ENCODE results near the gene ST6GAL2.
A peak's percentile ranks its signal among the peaks of the same experiment; 100 is the strongest.

The ST6GAL2 gene

GRCh38 chr2:106812841-106813240 is 73.1 kb downstream of the ST6GAL2 start:
- Histone ChIP-seq H3K4me3 (ENCODE audit: low read length) (no peak overlapping the region), H3K9me3 (ENCODE audit: control insufficient read depth, low read length) (no peaks in the 10 kb centered on the region), H3K36me3 (ENCODE audit: control insufficient read depth, insufficient read depth, low read length, severe bottlenecking) (no peaks in the 10 kb centered on the region), H3K4me1 (ENCODE audit: control insufficient read depth, insufficient read depth, low read length) (no peaks in the 10 kb centered on the region), H3K27me3 (replicated peaks; ENCODE audit: control insufficient read depth, insufficient read depth, low read length) (no peaks in the 10 kb centered on the region), H3K9ac (ENCODE audit: low read length) (no peak overlapping the region)
- no peak for DNase-seq (ENCODE audit: low read depth)

- H3K9ac ChIP-seq (ENCODE audit: low read length): no peak overlapping the region
- no peaks in the 10 kb centered on the region for H3K9me3 ChIP-seq (ENCODE audit: control insufficient read depth, low read length)
- peak; percentile 89 for DNase-seq (ENCODE audit: low read depth)
Observed at GRCh38 chr2:106812383-106812782, 73.6 kb downstream of the ST6GAL2 start.

DNA sequence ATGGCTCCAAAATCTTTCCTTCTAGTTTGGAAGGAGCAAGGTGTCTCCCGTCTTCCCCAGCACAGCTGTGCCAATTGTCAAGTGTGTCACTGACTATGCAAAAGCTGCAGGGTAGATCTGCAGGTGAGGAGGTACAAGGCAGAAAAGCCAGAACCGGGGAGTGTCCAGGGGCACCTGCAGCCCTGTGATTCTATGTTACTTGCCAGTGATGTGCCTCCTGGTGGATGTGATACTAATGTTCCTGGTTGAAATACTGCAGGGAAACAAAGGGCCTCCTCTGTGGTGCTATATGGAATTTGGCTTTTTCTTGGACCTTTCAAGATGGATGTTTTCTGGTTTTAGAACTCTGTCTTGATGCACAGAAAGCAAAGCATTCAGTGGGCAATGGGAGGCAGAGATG is 80.3 kb downstream of the ST6GAL2 start:
- no peaks in the 10 kb centered on the region for H3K36me3 ChIP-seq (ENCODE audit: control insufficient read depth, insufficient read depth, low read length, severe bottlenecking)

More at GRCh38 chr2:106812383-106812782, 73.6 kb downstream of the ST6GAL2 start:
- Histone ChIP-seq H3K36me3 (ENCODE audit: control insufficient read depth, insufficient read depth, low read length, severe bottlenecking) (no peaks in the 10 kb centered on the region), H3K4me3 (ENCODE audit: low read length) (no peak overlapping the region), H3K4me1 (ENCODE audit: control insufficient read depth, insufficient read depth, low read length) (no peaks in the 10 kb centered on the region), H3K27me3 (replicated peaks; ENCODE audit: control insufficient read depth, insufficient read depth, low read length) (no peaks in the 10 kb centered on the region)

DNA sequence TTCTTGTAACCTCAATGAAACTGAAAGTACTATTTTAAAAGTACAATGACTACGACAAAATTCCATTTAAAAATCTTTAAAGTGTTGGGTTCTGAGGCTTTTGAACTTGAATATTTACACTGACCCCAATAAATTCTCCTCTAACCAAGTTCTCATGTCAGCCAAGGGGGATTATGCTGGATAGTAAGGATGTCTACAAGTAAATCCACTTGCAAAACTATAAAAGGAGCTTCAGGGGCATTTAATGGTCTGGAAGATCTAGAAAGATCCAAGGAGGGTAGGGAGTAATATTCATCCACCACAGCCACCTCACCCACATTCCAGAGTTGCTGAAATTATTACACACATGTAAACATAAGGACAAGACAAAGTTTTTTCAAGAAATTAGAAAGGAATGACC is 81.8 kb downstream of the ST6GAL2 start:
- H3K4me1 ChIP-seq (ENCODE audit: control insufficient read depth, insufficient read depth, low read length): no peaks in the 10 kb centered on the region
- DNase-seq (ENCODE audit: low read depth): no peak
- H3K9me3 ChIP-seq (ENCODE audit: control insufficient read depth, low read length): no peaks in the 10 kb centered on the region
- H3K36me3 ChIP-seq (ENCODE audit: control insufficient read depth, insufficient read depth, low read length, severe bottlenecking): no peaks in the 10 kb centered on the region
- no peak overlapping the region for H3K9ac ChIP-seq (ENCODE audit: low read length)
- H3K27me3 ChIP-seq (replicated peaks; ENCODE audit: control insufficient read depth, insufficient read depth, low read length): peaks cover 2% of the 10 kb centered on the region
- H3K4me3 ChIP-seq (ENCODE audit: low read length): no peak overlapping the region

More for the DNA sequence above, 80.3 kb downstream of the ST6GAL2 start:
- Histone ChIP-seq H3K9me3 (ENCODE audit: control insufficient read depth, low read length) (no peaks in the 10 kb centered on the region), H3K4me3 (ENCODE audit: low read length) (no peak overlapping the region), H3K4me1 (ENCODE audit: control insufficient read depth, insufficient read depth, low read length) (no peaks in the 10 kb centered on the region), H3K9ac (ENCODE audit: low read length) (no peak overlapping the region), H3K27me3 (replicated peaks; ENCODE audit: control insufficient read depth, insufficient read depth, low read length) (peaks cover 2% of the 10 kb centered on the region)
- no peak for DNase-seq (ENCODE audit: low read depth)

- Histone ChIP-seq H3K9ac (ENCODE audit: low read length) (no peak overlapping the region), H3K9me3 (ENCODE audit: control insufficient read depth, low read length) (no peaks in the 10 kb centered on the region), H3K27me3 (replicated peaks; ENCODE audit: control insufficient read depth, insufficient read depth, low read length) (peaks cover 2% of the 10 kb centered on the region), H3K4me1 (ENCODE audit: control insufficient read depth, insufficient read depth, low read length) (no peaks in the 10 kb centered on the region), H3K4me3 (ENCODE audit: low read length) (no peak overlapping the region), H3K36me3 (ENCODE audit: control insufficient read depth, insufficient read depth, low read length, severe bottlenecking) (no peaks in the 10 kb centered on the region)
- no peak for DNase-seq (ENCODE audit: low read depth)
Observed at GRCh38 chr2:106800976-106801655, 84.9 kb downstream of the ST6GAL2 start.

- H3K36me3 ChIP-seq (ENCODE audit: control insufficient read depth, insufficient read depth, low read length, severe bottlenecking): no peaks in the 10 kb centered on the region
- no peaks in the 10 kb centered on the region for H3K9me3 ChIP-seq (ENCODE audit: control insufficient read depth, low read length)
- H3K9ac ChIP-seq (ENCODE audit: low read length): no peak overlapping the region
- H3K27me3 ChIP-seq (replicated peaks; ENCODE audit: control insufficient read depth, insufficient read depth, low read length): no peaks in the 10 kb centered on the region
- H3K4me1 ChIP-seq (ENCODE audit: control insufficient read depth, insufficient read depth, low read length): no peaks in the 10 kb centered on the region
- H3K4me3 ChIP-seq (ENCODE audit: low read length): no peak overlapping the region
- no peak for DNase-seq (ENCODE audit: low read depth)
Observed at GRCh38 chr2:106800180-106800579, 85.8 kb downstream of the ST6GAL2 start.

GRCh38 chr2:106798826-106799552 is 87.0 kb downstream of the ST6GAL2 start:
- H3K4me1 ChIP-seq (ENCODE audit: control insufficient read depth, insufficient read depth, low read length): no peaks in the 10 kb centered on the region
- H3K9ac ChIP-seq (ENCODE audit: low read length): no peak overlapping the region
- H3K36me3 ChIP-seq (ENCODE audit: control insufficient read depth, insufficient read depth, low read length, severe bottlenecking): no peaks in the 10 kb centered on the region
- peak; percentile 59 for DNase-seq (ENCODE audit: low read depth)
- no peaks in the 10 kb centered on the region for H3K27me3 ChIP-seq (replicated peaks; ENCODE audit: control insufficient read depth, insufficient read depth, low read length)
- no peak overlapping the region for H3K4me3 ChIP-seq (ENCODE audit: low read length)
- H3K9me3 ChIP-seq (ENCODE audit: control insufficient read depth, low read length): no peaks in the 10 kb centered on the region

- Histone ChIP-seq H3K4me3 (ENCODE audit: low read length) (no peak overlapping the region), H3K4me1 (ENCODE audit: control insufficient read depth, insufficient read depth, low read length) (no peaks in the 10 kb centered on the region), H3K36me3 (ENCODE audit: control insufficient read depth, insufficient read depth, low read length, severe bottlenecking) (no peaks in the 10 kb centered on the region), H3K27me3 (replicated peaks; ENCODE audit: control insufficient read depth, insufficient read depth, low read length) (no peaks in the 10 kb centered on the region), H3K9me3 (ENCODE audit: control insufficient read depth, low read length) (no peaks in the 10 kb centered on the region), H3K9ac (ENCODE audit: low read length) (no peak overlapping the region)
- no peak for DNase-seq (ENCODE audit: low read depth)
Observed at GRCh38 chr2:106797494-106797893, 88.5 kb downstream of the ST6GAL2 start.

GRCh38 chr2:106792671-106793070 is 93.3 kb downstream of the ST6GAL2 start:
- no peaks in the 10 kb centered on the region for H3K4me1 ChIP-seq (ENCODE audit: control insufficient read depth, insufficient read depth, low read length)
- no peak for DNase-seq (ENCODE audit: low read depth)
- no peaks in the 10 kb centered on the region for H3K9me3 ChIP-seq (ENCODE audit: control insufficient read depth, low read length)
- no peaks in the 10 kb centered on the region for H3K27me3 ChIP-seq (replicated peaks; ENCODE audit: control insufficient read depth, insufficient read depth, low read length)
- no peaks in the 10 kb centered on the region for H3K36me3 ChIP-seq (ENCODE audit: control insufficient read depth, insufficient read depth, low read length, severe bottlenecking)
- H3K4me3 ChIP-seq (ENCODE audit: low read length): no peak overlapping the region
- H3K9ac ChIP-seq (ENCODE audit: low read length): no peak overlapping the region

- H3K36me3 ChIP-seq (ENCODE audit: control insufficient read depth, insufficient read depth, low read length, severe bottlenecking): no peaks in the 10 kb centered on the region
- no peak overlapping the region for H3K9ac ChIP-seq (ENCODE audit: low read length)
- H3K9me3 ChIP-seq (ENCODE audit: control insufficient read depth, low read length): no peaks in the 10 kb centered on the region
- no peaks in the 10 kb centered on the region for H3K4me1 ChIP-seq (ENCODE audit: control insufficient read depth, insufficient read depth, low read length)
- H3K27me3 ChIP-seq (replicated peaks; ENCODE audit: control insufficient read depth, insufficient read depth, low read length): no peaks in the 10 kb centered on the region
- no peak for DNase-seq (ENCODE audit: low read depth)
- H3K4me3 ChIP-seq (ENCODE audit: low read length): no peak overlapping the region
Observed at GRCh38 chr2:106789185-106789584, 96.8 kb downstream of the ST6GAL2 start.

- H3K4me3 ChIP-seq (ENCODE audit: low read length): no peak overlapping the region
- H3K9ac ChIP-seq (ENCODE audit: low read length): no peak overlapping the region
- H3K27me3 ChIP-seq (replicated peaks; ENCODE audit: control insufficient read depth, insufficient read depth, low read length): no peaks in the 10 kb centered on the region
- no peaks in the 10 kb centered on the region for H3K4me1 ChIP-seq (ENCODE audit: control insufficient read depth, insufficient read depth, low read length)
- no peaks in the 10 kb centered on the region for H3K36me3 ChIP-seq (ENCODE audit: control insufficient read depth, insufficient read depth, low read length, severe bottlenecking)
- H3K9me3 ChIP-seq (ENCODE audit: control insufficient read depth, low read length): peaks cover 5% of the 10 kb centered on the region
- peak; percentile 32 for DNase-seq (ENCODE audit: low read depth)
Observed at GRCh38 chr2:106782681-106783080, 103.3 kb downstream of the ST6GAL2 start.

Data from adipocyte (in vitro differentiated cells).